Measurements from ENCODE around the gene USP11. TPM values are rescaled to one million over a fixed set of nuclear protein-coding genes. Genes with fewer than 3 reads are reported as not detected.
A peak's percentile ranks its signal among the peaks of the same experiment; 100 is the strongest.

USP11 gene
- total RNA-seq, 1 donor from 2014 or later = 190 TPM

- peaks cover 4% of the 10 kb centered on the region for H3K36me3 Mint-ChIP-seq (ENCODE audit: unreplicated experiment)
- H3K9me3 Mint-ChIP-seq (ENCODE audit: unreplicated experiment) = peaks cover 4% of the 10 kb centered on the region
- H3K27ac Mint-ChIP-seq (ENCODE audit: unreplicated experiment) = no peak overlapping the region
- no peak overlapping the region for H3K4me3 Mint-ChIP-seq (ENCODE audit: unreplicated experiment)
- TF ChIP-seq, protein P1, sequence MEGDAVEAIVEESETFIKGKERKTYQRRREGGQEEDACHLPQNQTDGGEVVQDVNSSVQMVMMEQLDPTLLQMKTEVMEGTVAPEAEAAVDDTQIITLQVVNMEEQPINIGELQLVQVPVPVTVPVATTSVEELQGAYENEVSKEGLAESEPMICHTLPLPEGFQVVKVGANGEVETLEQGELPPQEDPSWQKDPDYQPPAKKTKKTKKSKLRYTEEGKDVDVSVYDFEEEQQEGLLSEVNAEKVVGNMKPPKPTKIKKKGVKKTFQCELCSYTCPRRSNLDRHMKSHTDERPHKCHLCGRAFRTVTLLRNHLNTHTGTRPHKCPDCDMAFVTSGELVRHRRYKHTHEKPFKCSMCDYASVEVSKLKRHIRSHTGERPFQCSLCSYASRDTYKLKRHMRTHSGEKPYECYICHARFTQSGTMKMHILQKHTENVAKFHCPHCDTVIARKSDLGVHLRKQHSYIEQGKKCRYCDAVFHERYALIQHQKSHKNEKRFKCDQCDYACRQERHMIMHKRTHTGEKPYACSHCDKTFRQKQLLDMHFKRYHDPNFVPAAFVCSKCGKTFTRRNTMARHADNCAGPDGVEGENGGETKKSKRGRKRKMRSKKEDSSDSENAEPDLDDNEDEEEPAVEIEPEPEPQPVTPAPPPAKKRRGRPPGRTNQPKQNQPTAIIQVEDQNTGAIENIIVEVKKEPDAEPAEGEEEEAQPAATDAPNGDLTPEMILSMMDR (IDR thresholded peaks at IDR 0.05; ENCODE audit: partially characterized antibody, unreplicated experiment) = no peak
- DNase-seq = no peak
- H3K4me1 Mint-ChIP-seq (ENCODE audit: low read depth, unreplicated experiment) = peaks cover 16% of the 10 kb centered on the region
- peaks cover 6% of the 10 kb centered on the region for H3K27me3 Mint-ChIP-seq (ENCODE audit: unreplicated experiment)
Measured at GRCh38 chrX:47241201-47242011, 8.6 kb downstream of the USP11 start.

DNA sequence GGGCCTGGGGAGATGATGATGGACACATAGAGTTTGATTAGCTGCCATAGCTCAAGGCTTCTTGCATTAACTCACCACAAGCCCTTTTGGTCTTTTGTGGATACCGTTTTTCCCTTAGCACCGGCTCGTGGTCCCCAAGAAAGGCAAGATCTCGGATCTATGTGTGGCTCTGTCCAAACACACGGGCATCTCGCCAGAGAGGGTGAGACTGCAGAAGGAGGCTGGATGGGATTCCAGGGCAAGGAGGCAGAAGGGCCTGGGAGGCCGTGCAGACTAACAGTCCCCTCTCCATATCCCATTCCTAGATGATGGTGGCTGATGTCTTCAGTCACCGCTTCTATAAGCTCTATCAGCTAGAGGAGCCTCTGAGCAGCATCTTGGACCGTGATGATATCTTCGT is 9.5 kb downstream of the USP11 start:
- no peak overlapping the region for H3K4me3 Mint-ChIP-seq (ENCODE audit: unreplicated experiment)
- no peak for DNase-seq
- peaks cover 4% of the 10 kb centered on the region for H3K36me3 Mint-ChIP-seq (ENCODE audit: unreplicated experiment)
- H3K27me3 Mint-ChIP-seq (ENCODE audit: unreplicated experiment) = peaks cover 6% of the 10 kb centered on the region
- H3K4me1 Mint-ChIP-seq (ENCODE audit: low read depth, unreplicated experiment) = peaks cover 17% of the 10 kb centered on the region
- no peak overlapping the region for H3K27ac Mint-ChIP-seq (ENCODE audit: unreplicated experiment)
- TF ChIP-seq, protein P1 (IDR thresholded peaks at IDR 0.05; ENCODE audit: partially characterized antibody, unreplicated experiment) = no peak
- peaks cover 4% of the 10 kb centered on the region for H3K9me3 Mint-ChIP-seq (ENCODE audit: unreplicated experiment)

GRCh38 chrX:47243351-47243750 is 10.5 kb downstream of the USP11 start:
- H3K4me3 Mint-ChIP-seq (ENCODE audit: unreplicated experiment) = no peak overlapping the region
- peaks cover 17% of the 10 kb centered on the region for H3K4me1 Mint-ChIP-seq (ENCODE audit: low read depth, unreplicated experiment)
- no peak for DNase-seq
- H3K36me3 Mint-ChIP-seq (ENCODE audit: unreplicated experiment) = peaks cover 4% of the 10 kb centered on the region
- TF ChIP-seq, protein P1 (IDR thresholded peaks at IDR 0.05; ENCODE audit: partially characterized antibody, unreplicated experiment) = no peak
- no peak overlapping the region for H3K27ac Mint-ChIP-seq (ENCODE audit: unreplicated experiment)
- peaks cover 6% of the 10 kb centered on the region for H3K9me3 Mint-ChIP-seq (ENCODE audit: unreplicated experiment)
- H3K27me3 Mint-ChIP-seq (ENCODE audit: unreplicated experiment) = peaks cover 8% of the 10 kb centered on the region

DNA sequence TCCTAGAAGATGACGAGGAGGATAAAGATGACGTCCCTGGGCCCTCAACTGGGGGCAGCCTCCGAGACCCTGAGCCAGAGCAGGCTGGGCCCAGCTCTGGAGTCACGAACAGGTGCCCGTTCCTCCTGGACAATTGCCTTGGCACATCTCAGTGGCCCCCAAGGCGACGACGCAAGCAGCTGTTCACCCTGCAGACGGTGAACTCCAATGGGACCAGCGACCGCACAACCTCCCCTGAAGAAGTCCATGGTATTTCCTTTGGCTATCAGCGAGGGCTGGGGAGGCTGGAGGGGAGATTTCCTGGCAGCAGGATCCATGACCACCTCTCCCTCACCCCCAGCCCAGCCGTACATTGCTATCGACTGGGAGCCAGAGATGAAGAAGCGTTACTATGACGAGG is 11.9 kb downstream of the USP11 start:
- Mint-ChIP-seq H3K4me1 (ENCODE audit: low read depth, unreplicated experiment) (peaks cover 17% of the 10 kb centered on the region), H3K27me3 (ENCODE audit: unreplicated experiment) (peaks cover 8% of the 10 kb centered on the region), H3K27ac (ENCODE audit: unreplicated experiment) (peak overlapping the region; percentile 66), H3K4me3 (ENCODE audit: unreplicated experiment) (no peak overlapping the region), H3K9me3 (ENCODE audit: unreplicated experiment) (peaks cover 6% of the 10 kb centered on the region), H3K36me3 (ENCODE audit: unreplicated experiment) (peaks cover 4% of the 10 kb centered on the region)
- TF ChIP-seq, protein P1 (IDR thresholded peaks at IDR 0.05; ENCODE audit: partially characterized antibody, unreplicated experiment) = no peak
- no peak for DNase-seq

GRCh38 chrX:47245156-47245555 is 12.3 kb downstream of the USP11 start:
- peaks cover 8% of the 10 kb centered on the region for H3K27me3 Mint-ChIP-seq (ENCODE audit: unreplicated experiment)
- DNase-seq = no peak
- peaks cover 4% of the 10 kb centered on the region for H3K36me3 Mint-ChIP-seq (ENCODE audit: unreplicated experiment)
- H3K9me3 Mint-ChIP-seq (ENCODE audit: unreplicated experiment) = peaks cover 6% of the 10 kb centered on the region
- H3K4me3 Mint-ChIP-seq (ENCODE audit: unreplicated experiment) = no peak overlapping the region
- H3K27ac Mint-ChIP-seq (ENCODE audit: unreplicated experiment) = peak overlapping the region; percentile 66
- peaks cover 17% of the 10 kb centered on the region for H3K4me1 Mint-ChIP-seq (ENCODE audit: low read depth, unreplicated experiment)
- TF ChIP-seq, protein P1 (IDR thresholded peaks at IDR 0.05; ENCODE audit: partially characterized antibody, unreplicated experiment) = no peak

Data from glutamatergic neuron (in vitro differentiated cells).